Left ventricle myocardium superior (tissue), 1 donor: Measurements from ENCODE around the gene ZSWIM4. TPM values are rescaled to one million over a fixed set of nuclear protein-coding genes. Genes with fewer than 3 reads are reported as not detected.
"Not testable (repeated sequence)": the region's sequence is repeated elsewhere in the genome, so short reads cannot be mapped to it uniquely, and the experiment has no call there.

Experiments used
- ATAC-seq: fragments of 200-7000 bp; cut with Tn5 transposase; one replicate; pipeline ENCODE4 v1.9.1; 2020; ENCODE audit warnings: mild to moderate bottlenecking, moderate library complexity
- DNase-seq: peaks from one replicate; pipeline ENCODE4 v3.0.0-alpha.2; 2020
- intact Hi-C: fragments of 100-400 bp; cut with micrococcal nuclease; formaldehyde crosslinking; loops from one replicate; pipeline ENCODE4 v1.11.0; 2022
- long read RNA-seq: library from polyadenylated mRNA; unstranded; transcript quantifications from one replicate; pipeline ENCODE4 v2.0.0, GENCODE V29; 2021
- total RNA-seq: library from RNA; stranded (reverse); fragmentation: NEBNext Ultra II Directional; extraction: Animal tissue kit (Norgen Biotek cat#: 25700); gene quantifications from one replicate; pipeline ENCODE4 v1.2.1, GENCODE V29; 2021
- donor health status: DM: no; HTN: yes; CAD: no; lungs with severe emphysema.

The ZSWIM4 gene
- total RNA-seq = 2.3 TPM
- long read RNA-seq, partial matches to known transcripts = 0 of 2 reads
- long read RNA-seq, other reads (novel, unspliced or antisense) = 2 of 2 reads

- intact Hi-C loops = no loop called here
- ATAC-seq (peak; percentile 96), DNase-seq (peak; percentile 99)
These were observed at the start of gene ZSWIM4 for GRCh38 chr19:13794757-13795589. Gene ZSWIM4, plus strand, starts transcription at chr19:13795443. Its CDS starts 206 bp downstream, at chr19:13795649.

DNA sequence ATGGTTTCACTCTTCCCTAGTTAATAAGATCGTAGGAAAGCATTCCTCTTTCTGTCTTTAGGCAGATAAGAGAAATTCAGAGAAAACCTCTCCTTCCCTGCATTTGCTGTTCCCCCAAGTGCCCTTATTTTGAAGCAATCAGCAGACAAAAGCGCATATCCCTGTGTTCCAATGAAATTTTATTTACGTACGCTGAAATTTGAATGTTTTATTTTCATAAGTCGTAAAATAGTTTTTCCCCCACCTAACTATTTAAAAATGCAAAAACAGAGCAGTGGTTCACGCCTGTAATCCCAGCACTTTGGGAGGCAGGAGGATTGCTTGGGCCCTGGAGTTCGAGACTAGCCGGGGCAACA, 48.2 kb upstream of the ZSWIM4 start:
- ATAC-seq (no peak), DNase-seq (no peak)
- intact Hi-C loops = no loop called here

DNA sequence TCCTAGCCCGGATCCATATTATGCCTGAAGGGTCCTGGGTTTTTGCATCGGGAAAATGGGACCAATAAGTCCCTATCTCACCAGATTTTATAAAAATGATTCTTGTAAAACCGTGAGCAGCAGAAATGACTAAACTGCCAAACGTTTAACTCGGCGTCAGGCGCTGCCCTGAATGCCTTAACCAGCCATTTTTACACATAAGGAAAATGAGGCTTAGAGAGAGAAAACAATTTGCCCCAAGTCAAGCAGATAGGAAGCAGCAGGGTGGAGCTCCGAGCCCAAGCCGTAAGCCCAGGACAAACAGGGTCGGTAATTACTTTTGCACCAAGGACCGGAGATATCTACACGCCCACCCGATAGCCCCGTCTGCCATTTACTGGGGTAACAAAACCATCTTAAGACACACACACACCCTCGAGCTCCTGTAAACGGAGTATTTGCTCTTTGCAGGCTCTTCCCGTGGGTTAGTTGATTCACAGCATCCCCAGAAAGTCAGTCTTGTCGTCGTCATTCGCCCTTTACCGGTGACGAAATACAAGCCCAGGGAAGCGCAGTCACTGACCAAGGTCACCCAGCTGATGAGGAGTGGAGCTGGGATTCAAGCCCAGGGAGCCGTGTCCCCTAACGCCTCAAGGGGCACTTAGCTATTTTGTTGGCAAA, 46.9 kb upstream of the ZSWIM4 start:
- DNase-seq = no peak
- intact Hi-C loops = no loop called here
- ATAC-seq = no peak

DNA sequence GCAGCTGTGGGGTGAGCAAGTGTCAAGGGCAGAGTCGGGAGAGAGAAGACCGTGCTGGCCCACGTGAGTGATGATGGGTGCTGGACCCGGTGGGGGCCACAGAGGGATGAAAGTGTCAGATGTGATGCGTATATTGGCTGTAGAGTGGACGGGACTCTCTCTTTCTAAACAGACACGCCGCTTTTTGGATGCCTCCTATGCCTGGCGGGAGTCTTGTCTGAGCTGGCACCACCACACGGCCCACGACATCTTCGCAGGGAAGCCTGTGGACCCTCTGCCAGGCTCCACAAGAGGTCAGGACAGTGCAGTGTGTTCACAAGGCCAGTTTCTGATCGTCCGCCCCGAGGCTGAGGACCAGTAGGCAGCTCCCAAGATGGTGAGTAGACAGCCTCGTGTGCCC, 43.8 kb upstream of the ZSWIM4 start:
- no peak for ATAC-seq
- intact Hi-C loops = no loop called here
- DNase-seq = no peak

- DNase-seq, intact Hi-C loops, ATAC-seq: not testable (repeated sequence)
These were observed 41.6 kb upstream of the ZSWIM4 start for GRCh38 chr19:13753622-13754021.

DNA sequence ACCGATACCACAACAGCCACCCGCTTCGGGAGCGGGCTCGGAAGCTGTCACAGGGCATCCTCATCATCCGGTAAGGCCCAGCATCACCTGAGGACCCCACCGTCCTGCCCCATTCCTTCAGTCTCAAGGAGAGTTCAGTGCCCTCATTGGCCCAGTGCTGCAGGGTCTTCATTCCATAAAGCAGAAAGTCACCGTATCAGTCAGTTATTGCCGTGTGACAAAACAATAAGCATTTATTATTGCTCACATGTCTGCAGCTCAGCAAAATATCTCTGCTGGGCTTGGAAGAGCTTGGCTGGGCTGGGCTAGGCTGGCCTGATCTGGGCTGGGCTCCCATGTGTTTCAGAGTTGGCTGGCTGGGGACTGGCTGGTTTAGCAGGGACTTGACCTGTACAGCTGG, 39.0 kb upstream of the ZSWIM4 start:
- intact Hi-C loops = no loop called here
- no peak for ATAC-seq
- DNase-seq = no peak

DNA sequence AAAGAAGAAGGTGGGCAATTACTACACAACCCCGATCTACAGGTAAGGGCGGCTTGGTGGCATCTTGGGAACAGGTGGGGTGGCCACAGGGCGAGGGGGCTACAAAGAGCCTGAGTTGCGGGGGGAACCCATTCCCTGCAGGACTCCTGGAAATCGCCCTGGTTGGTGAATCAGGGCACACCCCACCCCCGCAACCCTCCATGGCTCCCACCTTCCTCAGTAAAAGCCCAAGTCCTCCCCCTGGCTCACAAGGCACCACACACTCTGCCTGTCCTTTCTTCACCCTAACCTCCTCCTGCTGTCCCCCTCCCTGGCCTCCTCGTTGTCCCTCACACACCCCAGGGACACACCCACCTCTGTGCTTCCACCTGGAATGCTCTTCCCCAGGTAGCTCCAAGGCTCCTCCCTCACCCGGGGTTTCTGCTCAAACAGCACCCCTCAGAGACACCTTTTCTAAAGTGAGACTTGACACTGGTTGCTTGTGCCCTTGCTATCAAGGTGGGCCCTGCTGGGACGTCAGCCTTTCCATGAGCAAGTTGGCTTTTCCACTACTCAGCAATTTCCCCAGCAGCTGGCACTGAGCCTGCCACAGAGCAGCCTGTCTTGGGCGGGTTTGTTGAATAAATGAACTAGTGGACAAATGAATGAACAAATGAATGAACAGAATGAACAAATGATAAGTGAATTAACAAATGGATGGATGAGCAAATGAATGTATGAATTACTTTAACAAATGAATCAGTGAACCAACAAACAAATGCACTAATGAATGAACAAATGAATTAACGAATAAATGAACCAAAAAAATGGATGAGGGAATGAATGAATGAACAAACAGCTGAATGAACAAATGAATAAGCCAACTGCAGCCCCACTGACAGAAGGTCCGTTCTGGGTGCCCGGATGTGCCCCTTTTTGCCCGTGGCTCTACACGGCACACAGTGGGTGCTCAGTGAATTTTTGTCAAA, 37.2 kb upstream of the ZSWIM4 start:
- DNase-seq = no peak
- intact Hi-C loops = no loop called here

GRCh38 chr19:13758795-13759194, 36.4 kb upstream of the ZSWIM4 start:
- intact Hi-C loops = no loop called here
- ATAC-seq (no peak), DNase-seq (no peak)

More for the DNA sequence above, 37.2 kb upstream of the ZSWIM4 start:
- no peak for ATAC-seq

DNA sequence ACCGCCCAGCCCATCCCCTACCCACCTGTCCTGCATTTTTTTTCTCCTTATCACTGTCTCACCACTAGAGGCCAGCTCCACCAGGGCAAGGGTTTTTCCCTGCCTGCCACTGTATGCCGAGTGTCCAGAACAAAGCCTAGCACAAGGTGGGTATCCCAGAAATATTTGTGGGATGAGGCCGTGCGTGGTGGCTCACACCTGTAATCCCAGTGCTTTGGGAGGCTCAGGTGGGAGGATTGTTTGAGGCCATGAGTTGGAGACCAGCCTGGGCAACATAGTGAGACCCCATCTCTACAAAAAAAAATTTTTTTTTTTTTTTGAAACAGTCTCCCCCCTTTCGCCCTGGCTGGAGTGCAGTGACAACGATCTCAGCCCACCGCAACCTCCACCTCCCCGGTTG, 33.8 kb upstream of the ZSWIM4 start:
- intact Hi-C loops = no loop called here
- DNase-seq (no peak), ATAC-seq (no peak)

DNA sequence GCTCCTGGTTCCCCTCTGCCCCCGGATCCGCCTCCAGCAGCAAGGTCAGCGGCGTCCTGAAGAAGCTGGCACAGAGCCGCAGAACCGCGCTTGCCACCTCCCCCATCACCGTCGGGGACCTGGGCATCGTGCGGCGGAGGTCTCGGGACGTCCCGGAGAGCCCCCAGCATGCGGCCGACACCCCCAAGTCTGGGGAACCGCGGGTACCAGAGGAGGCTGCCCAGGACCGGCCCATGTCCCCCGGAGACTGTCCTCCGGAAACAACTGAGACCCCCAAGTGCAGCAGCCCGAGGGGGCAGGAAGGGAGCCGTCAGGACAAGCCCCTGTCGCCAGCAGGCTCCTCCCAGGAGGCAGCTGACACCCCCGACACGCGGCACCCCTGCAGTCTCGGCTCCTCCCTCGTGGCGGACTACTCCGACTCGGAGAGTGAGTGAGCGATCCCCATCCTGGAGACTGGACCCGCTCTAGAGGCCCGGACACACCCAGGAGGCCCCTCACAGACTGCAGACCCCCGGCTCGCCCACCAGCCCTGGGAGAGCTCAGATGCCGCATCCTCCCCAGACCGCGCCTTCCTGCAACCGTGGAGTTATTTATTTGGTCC, 32.5 kb upstream of the ZSWIM4 start:
- DNase-seq = no peak
- ATAC-seq = no peak
- intact Hi-C loops = no loop called here

GRCh38 chr19:13763265-13763664, 32.0 kb upstream of the ZSWIM4 start:
- DNase-seq = no peak
- intact Hi-C loops = no loop called here
- no peak for ATAC-seq

DNA sequence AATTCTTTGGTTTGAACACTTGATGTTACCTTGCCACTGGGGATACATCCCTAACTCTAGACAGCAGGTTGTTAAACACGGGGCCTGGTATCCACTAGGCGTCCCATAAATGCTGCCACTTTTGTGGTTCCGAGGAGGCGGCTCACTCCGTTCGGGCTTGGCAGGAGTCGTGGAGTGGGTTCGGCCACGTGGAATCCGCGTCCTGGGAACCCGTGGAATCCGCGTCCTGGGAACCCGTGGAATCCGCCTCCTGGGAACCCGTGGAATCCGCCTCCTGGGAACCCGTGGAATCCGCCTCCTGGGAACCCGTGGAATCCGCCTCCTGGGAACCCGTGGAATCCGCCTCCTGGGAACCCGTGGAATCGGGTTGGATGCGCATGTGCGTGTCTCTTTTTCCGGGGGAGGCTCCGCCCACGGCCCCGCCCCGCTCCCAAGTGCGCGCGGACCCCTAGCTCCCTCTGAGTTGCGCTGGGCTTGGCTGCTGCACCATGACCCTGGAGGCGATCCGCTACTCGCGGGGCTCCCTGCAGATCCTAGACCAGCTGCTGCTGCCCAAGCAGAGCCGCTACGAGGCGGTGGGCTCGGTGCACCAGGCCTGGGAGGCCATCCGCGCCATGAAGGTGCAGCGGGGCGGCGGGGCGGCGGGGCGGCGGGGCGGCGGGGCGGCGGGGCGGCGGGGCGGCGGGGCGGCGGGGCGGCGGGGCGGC, 31.0 kb upstream of the ZSWIM4 start, which contains the start of gene MRI1:
MRI1 (plus strand) TSS at position 422 of the 707 bp plus-strand sequence; CDS start at position 489, 67 bp downstream.
- DNase-seq = peak; percentile 89
- peak; percentile 92 for ATAC-seq
- intact Hi-C loops = no loop called here

- peak; percentile 55 for DNase-seq
- intact Hi-C loops = no loop called here
- peak; percentile 19 for ATAC-seq
These were observed 30.3 kb upstream of the ZSWIM4 start for GRCh38 chr19:13764821-13765394.

GRCh38 chr19:13765395-13766094, 29.7 kb upstream of the ZSWIM4 start:
- no peak for DNase-seq
- intact Hi-C loops = no loop called here

GRCh38 chr19:13766095-13766481, 29.2 kb upstream of the ZSWIM4 start:
- no peak for ATAC-seq
- intact Hi-C loops = no loop called here
- DNase-seq = no peak

More at GRCh38 chr19:13765395-13766094, 29.7 kb upstream of the ZSWIM4 start:
- ATAC-seq = no peak

DNA sequence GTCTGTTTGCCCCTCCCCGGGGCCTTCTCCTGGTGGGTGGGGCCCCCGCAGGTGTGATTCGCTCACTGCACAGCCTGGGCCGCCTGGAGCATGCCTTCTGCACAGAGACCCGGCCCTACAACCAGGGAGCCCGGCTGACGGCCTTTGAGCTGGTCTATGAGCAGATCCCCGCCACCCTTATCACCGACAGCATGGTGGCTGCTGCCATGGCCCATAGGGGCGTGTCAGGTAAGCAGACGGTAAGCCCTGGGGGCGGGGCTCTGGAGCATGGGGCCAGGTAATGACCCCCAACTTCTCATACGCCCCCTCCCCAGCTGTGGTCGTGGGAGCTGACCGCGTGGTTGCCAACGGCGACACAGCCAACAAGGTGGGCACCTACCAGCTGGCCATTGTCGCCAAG, 26.7 kb upstream of the ZSWIM4 start:
- DNase-seq = no peak
- ATAC-seq = no peak
- intact Hi-C loops = no loop called here

GRCh38 chr19:13770013-13770635, 25.1 kb upstream of the ZSWIM4 start:
- intact Hi-C loops = no loop called here
- DNase-seq (no peak), ATAC-seq (no peak)
